HCT116 (cell line): Measurements from ENCODE around the gene BACE1.

Source experiments
- CEBPB ChIP-seq: IDR thresholded peaks from 2 replicates; pipeline ENCODE4 v1.6.1; 2012; ENCODE audit warnings: low read depth
- CTCF ChIP-seq, 3 experiments: fragments of 200-600 bp in 1 of 3; sonication (generic) in 1 of 3; IDR thresholded peaks in 2 of 3; conservative IDR thresholded peaks in 1 of 3; 2 replicates each; pipeline ENCODE4 v1.5.1; 2012 to 2017; ENCODE audit warnings: low read depth in 2 of 3, low read length in 2 of 3, antibody characterized with exemption in 1 of 3, borderline replicate concordance in 1 of 3, control low read depth in 1 of 3, mild to moderate bottlenecking in 1 of 3, mixed read lengths in 1 of 3, mixed run types in 1 of 3, moderate library complexity in 1 of 3; ENCODE audit not compliant: insufficient read depth in 1 of 3
- EZH2 ChIP-seq: fragments of 200-600 bp; sonication (generic); IDR thresholded peaks from 2 replicates; pipeline ENCODE4 v1.6.1; 2017; ENCODE audit warnings: antibody characterized with exemption, mixed run types
- FOSL1 ChIP-seq: IDR thresholded peaks from 2 replicates; pipeline ENCODE4 v1.6.1; 2012; ENCODE audit warnings: low read depth
- JUND ChIP-seq: IDR thresholded peaks from 2 replicates; pipeline ENCODE4 v1.6.1; 2012
- POLR2A ChIP-seq: IDR thresholded peaks from 2 replicates; pipeline ENCODE4 v1.7.0; 2011; ENCODE audit warnings: borderline replicate concordance; ENCODE audit not compliant: insufficient read depth, insufficient read length; ENCODE audit errors: extremely low read depth
- POLR2AphosphoS5 ChIP-seq: IDR thresholded peaks from 2 replicates; pipeline ENCODE4 v1.6.1; 2011; ENCODE audit warnings: mild to moderate bottlenecking, low read depth, low read length, moderate library complexity
- REST ChIP-seq: IDR thresholded peaks from 2 replicates; pipeline ENCODE4 v1.6.1; 2012; ENCODE audit warnings: low read depth
- SIN3A ChIP-seq: IDR thresholded peaks from 2 replicates; pipeline ENCODE4 v1.6.1; 2012; ENCODE audit warnings: low read depth

- TF ChIP-seq CTCF (IDR thresholded peaks at IDR 0.05 in 2 of 3, conservative IDR thresholded peaks at IDR 0.05 in 1 of 3; ENCODE audit: borderline replicate concordance in 1 of 3, insufficient read depth in 1 of 3, low read depth in 2 of 3, low read length in 2 of 3) (peak; percentile 34 to 46 (median 34); a peak in 4 of 6 replicates), JUND (no peak), CEBPB (no peak), FOSL1 (no peak), EZH2 (no peak), SIN3A (peak; percentile 75; the same call in 1 of the 2 replicates), POLR2AphosphoS5 (peak; percentile 77), POLR2A (no peak), REST (no peak)
Observed at GRCh38 chr11:117316197-117316961, at the start of gene BACE1.
